ENCODE measurements around the gene LRRN2.

LRRN2 gene

DNA sequence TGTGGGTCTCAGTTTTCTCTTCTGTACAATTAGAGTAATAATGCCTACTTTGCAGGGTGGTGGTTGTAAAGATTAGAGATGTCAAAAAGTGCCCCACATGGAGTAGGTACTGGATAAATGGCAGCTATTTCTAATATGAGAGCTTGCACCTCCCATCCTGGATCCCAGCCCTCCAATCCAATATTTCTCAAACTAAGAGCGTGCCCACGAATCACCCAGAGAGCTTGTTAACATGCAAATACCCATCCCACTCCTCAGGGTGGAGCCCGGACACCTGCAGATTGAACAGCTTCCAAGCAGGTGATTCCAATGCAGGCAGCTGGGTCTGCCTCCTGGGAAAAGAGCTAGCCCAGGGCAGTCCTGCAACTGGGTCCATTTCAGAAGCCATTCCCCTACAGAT, 33.0 kb downstream of the LRRN2 start:
- no peak overlapping the region for H3K4me3 ChIP-seq (replicated peaks; ENCODE audit: low read depth, low read length)

DNA sequence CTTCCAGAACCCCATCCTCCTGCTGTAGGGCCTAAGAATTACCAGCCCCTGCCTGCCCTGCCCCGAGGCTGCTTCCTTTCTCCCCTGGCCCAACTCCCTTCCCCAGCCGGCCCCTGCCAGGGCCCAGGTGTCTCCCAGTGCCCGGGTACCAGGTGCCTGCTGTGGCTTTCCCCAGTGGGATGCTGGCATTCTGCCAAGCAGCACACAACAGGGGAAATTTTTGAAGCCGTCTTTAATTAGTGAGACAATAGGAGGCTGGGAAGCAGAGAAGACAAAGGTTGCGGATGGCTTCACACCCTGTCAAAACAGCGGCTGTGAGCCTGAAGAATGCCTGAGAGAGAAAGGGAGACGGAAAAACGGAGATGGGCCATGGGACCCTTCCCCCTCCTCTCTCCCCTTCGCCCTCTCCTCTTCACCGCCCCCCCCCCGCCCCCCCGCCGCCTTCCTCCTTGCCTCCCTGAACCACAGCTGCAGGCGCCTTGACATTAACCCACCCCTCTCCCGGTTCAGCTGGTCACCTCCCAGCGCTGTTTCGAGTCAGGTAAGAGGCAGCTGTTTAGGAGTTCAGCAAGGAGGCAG, 33.6 kb downstream of the LRRN2 start:
- TF ChIP-seq, protein P1, sequence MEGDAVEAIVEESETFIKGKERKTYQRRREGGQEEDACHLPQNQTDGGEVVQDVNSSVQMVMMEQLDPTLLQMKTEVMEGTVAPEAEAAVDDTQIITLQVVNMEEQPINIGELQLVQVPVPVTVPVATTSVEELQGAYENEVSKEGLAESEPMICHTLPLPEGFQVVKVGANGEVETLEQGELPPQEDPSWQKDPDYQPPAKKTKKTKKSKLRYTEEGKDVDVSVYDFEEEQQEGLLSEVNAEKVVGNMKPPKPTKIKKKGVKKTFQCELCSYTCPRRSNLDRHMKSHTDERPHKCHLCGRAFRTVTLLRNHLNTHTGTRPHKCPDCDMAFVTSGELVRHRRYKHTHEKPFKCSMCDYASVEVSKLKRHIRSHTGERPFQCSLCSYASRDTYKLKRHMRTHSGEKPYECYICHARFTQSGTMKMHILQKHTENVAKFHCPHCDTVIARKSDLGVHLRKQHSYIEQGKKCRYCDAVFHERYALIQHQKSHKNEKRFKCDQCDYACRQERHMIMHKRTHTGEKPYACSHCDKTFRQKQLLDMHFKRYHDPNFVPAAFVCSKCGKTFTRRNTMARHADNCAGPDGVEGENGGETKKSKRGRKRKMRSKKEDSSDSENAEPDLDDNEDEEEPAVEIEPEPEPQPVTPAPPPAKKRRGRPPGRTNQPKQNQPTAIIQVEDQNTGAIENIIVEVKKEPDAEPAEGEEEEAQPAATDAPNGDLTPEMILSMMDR (IDR thresholded peaks at IDR 0.05; ENCODE audit: low read depth, low read length, missing control alignments) = no peak
- DNase-seq (ENCODE audit: extremely low read depth, low read depth) = no peak
- H3K4me3 ChIP-seq (replicated peaks; ENCODE audit: low read depth, low read length) = no peak overlapping the region

More for the DNA sequence above, 33.0 kb downstream of the LRRN2 start:
- TF ChIP-seq, protein P1 (IDR thresholded peaks at IDR 0.05; ENCODE audit: low read depth, low read length, missing control alignments) = no peak
- no peak for DNase-seq (ENCODE audit: extremely low read depth, low read depth)

DNA sequence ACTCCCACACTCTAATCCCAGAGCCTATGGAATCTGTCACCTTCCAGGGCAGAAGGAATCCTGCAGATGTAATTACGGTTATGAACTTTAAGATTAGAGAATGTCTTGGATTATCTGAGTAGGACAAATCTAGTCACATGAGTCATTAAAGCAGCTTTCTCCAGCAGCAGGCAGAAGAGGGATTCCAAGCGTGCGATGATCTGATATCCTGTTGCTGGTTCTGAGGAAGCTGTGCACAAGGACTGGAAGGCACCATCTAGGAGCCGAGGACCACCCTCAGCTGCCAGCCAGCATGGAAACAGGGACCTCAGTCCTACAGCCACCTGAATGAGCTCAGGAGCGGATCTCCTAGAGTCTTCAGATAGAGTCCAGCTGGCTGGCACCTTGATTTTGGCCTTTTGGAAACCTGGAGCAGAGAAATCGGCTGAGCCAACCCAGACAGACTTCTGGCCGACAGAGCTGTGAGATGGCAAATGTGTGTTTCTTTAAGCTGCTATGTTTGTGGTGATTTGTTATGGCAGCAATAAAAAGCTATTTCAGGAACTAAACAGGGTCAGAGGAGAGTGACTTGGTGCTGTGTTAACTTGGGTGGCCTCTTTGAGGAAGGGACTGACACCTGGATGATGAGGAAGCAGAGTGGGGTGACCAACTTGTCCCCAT, 34.5 kb downstream of the LRRN2 start:
- DNase-seq (ENCODE audit: extremely low read depth, low read depth) = no peak
- no peak overlapping the region for H3K4me3 ChIP-seq (replicated peaks; ENCODE audit: low read depth, low read length)
- TF ChIP-seq, protein P1 (IDR thresholded peaks at IDR 0.05; ENCODE audit: low read depth, low read length, missing control alignments) = no peak

DNA sequence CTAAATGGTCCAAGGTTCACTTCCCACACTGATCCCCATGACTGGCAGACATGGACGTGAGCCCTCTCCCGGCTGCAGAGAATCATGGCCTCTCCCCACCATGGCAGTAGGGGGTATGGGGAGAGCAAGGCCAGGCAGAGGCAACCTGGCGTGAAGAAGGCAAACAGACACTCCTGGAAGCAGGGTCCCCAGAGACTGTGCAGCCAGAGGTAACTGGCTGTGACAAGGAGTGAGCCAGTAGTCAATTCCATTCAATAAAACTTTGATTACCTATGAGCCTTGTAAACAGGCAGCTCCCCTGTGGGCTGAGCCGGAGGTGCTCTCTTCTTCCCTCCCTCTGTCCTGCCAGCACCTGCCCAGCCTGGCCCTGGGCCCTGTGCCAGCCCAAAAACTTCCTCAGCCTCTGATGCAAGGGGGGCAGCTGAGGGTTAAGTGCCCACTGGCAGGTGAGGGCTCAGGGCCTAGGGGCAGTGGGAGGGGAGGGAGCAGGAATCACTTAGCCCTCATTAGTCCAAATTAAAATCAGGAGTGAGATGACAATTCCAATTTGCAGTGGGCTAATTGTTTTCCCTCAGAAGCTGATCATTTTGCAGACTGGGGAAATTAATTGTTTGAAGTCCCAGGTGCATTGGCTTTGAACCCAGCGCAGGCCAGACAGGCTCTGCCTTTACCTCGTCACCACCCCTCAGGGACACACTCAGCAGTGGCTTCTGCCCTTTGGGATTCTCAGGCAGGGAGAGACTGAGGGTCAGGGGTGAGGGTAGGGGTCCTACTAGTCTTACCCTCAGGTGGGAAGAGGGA, 35.6 kb downstream of the LRRN2 start:
- H3K4me3 ChIP-seq (replicated peaks; ENCODE audit: low read depth, low read length) = no peak overlapping the region
- DNase-seq (ENCODE audit: extremely low read depth, low read depth) = no peak
- TF ChIP-seq, protein P1 (IDR thresholded peaks at IDR 0.05; ENCODE audit: low read depth, low read length, missing control alignments) = no peak

DNA sequence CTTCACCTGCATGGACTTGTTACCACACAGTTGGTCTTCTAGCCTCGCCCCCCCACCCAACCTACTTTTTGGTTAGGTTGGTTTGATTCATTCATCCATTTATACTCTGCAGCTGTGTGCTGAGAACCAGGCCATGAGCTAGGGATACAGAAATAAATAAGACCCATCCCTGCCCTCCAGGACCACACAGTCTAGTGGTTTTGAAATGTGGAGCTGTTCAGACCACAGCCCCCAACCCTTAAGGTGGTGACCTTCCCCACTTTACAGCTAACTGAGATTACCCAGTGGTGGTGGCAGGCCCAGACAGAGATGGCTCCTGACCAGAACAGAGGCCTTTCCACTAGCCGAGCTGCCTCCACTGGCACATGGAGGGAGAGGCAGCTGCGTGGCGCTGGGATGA, 37.0 kb downstream of the LRRN2 start:
- no peak overlapping the region for H3K4me3 ChIP-seq (replicated peaks; ENCODE audit: low read depth, low read length)
- DNase-seq (ENCODE audit: extremely low read depth, low read depth) = no peak
- TF ChIP-seq, protein P1 (IDR thresholded peaks at IDR 0.05; ENCODE audit: low read depth, low read length, missing control alignments) = no peak

DNA sequence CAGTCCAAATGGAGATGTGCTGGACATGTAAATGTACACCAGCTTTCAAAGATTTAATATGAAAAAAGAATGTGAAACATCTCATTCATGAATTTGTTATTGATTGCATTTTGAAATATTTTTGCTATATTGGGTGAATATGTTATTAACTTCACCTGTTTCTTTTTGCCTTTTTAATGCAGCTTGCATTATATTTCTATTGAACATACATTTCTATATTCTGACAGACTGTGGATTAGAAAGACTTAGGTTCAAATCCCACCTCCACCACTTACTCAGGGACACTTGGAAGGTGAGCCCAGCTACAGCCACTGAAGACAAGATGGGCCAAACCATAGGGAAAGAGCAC, 37.8 kb downstream of the LRRN2 start:
- no peak overlapping the region for H3K4me3 ChIP-seq (replicated peaks; ENCODE audit: low read depth, low read length)
- TF ChIP-seq, protein P1 (IDR thresholded peaks at IDR 0.05; ENCODE audit: low read depth, low read length, missing control alignments) = no peak
- no peak for DNase-seq (ENCODE audit: extremely low read depth, low read depth)
